ENCODE measurements around the gene RNF220. TPM values are rescaled to one million over a fixed set of nuclear protein-coding genes. Genes with fewer than 3 reads are reported as not detected.
"Not testable (repeated sequence)": the region's sequence is repeated elsewhere in the genome, so short reads cannot be mapped to it uniquely, and the experiment has no call there.

RNF220 gene
- total and polyA plus RNA-seq, 10 donors, result 59.0 to 126 (median 71.7) TPM

DNA sequence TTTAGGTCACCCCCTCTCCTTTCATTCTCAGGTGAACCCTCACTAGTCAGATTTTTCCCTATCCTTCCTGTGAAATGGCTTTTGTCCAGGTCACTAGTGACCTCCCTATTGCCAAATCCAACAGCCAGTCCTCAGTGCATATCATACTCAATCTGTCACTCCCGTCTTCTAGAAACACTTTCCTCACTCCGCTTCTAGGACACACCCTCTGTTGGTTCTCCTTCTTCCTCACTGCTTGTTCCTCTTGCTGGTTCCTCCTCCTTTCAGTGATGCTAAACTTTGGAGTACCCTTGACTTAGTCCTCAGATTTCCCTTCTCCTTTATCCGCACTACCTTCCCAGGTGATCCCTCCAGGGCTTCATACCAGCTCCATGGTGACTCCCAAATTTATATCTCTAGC, 94.3 kb downstream of the RNF220 start:
- Histone ChIP-seq H3K27ac (peak overlapping the region in 4 of 8 donors; percentile 17 to 74 (median 44)), H3K36me3 (no peaks in the 10 kb centered on the region), H3K4me3 (no peak overlapping the region), H3K4me1 (peaks cover 0 to 15% (median 0%) of the 10 kb centered on the region in 6 donors), H3K27me3 (replicated peaks in 1 of 7) (peaks cover 0 to 20% (median 0%) of the 10 kb centered on the region in 7 donors), H3K9me3 (no peaks in the 10 kb centered on the region)
- no peak for DNase-seq
- 54 to 90% (median 60%) methylated on average over 3 of the region's 3 CpGs for WGBS, 5 donors
- TF ChIP-seq, protein P1, sequence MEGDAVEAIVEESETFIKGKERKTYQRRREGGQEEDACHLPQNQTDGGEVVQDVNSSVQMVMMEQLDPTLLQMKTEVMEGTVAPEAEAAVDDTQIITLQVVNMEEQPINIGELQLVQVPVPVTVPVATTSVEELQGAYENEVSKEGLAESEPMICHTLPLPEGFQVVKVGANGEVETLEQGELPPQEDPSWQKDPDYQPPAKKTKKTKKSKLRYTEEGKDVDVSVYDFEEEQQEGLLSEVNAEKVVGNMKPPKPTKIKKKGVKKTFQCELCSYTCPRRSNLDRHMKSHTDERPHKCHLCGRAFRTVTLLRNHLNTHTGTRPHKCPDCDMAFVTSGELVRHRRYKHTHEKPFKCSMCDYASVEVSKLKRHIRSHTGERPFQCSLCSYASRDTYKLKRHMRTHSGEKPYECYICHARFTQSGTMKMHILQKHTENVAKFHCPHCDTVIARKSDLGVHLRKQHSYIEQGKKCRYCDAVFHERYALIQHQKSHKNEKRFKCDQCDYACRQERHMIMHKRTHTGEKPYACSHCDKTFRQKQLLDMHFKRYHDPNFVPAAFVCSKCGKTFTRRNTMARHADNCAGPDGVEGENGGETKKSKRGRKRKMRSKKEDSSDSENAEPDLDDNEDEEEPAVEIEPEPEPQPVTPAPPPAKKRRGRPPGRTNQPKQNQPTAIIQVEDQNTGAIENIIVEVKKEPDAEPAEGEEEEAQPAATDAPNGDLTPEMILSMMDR (IDR thresholded peaks at IDR 0.05 in 8 of 11, conservative IDR thresholded peaks at IDR 0.05 in 3 of 11), result no peak
- TF ChIP-seq POLR2A (IDR thresholded peaks at IDR 0.05) (no peak), POLR2AphosphoS5 (IDR thresholded peaks at IDR 0.05) (no peak)
- intact Hi-C loops (cut with DNase I; ENCODE audit: low total_unique reads), result no loop called here

GRCh38 chr1:44500181-44501046, 95.4 kb downstream of the RNF220 start:
- H3K36me3 ChIP-seq, result no peaks in the 10 kb centered on the region
- H3K27me3 ChIP-seq (replicated peaks in 1 of 7), result peaks cover 0 to 20% (median under 1%) of the 10 kb centered on the region in 7 donors
- H3K9me3 ChIP-seq, result no peaks in the 10 kb centered on the region
- no peak for DNase-seq
- WGBS, 5 donors, result 67 to 87% (median 69%) methylated on average over 16 to 17 of the region's 17 CpGs
- TF ChIP-seq POLR2AphosphoS5 (IDR thresholded peaks at IDR 0.05), result no peak
- TF ChIP-seq POLR2A (IDR thresholded peaks at IDR 0.05), result no peak
- TF ChIP-seq, protein P1 (IDR thresholded peaks at IDR 0.05 in 8 of 11, conservative IDR thresholded peaks at IDR 0.05 in 3 of 11), result no peak
- peak overlapping the region in 1 of 8 donors; percentile 74 for H3K27ac ChIP-seq
- no peak overlapping the region for H3K4me3 ChIP-seq
- H3K4me1 ChIP-seq, result peaks cover 0 to 15% (median 0%) of the 10 kb centered on the region in 6 donors
- intact Hi-C loops (cut with DNase I; ENCODE audit: low total_unique reads), result no loop called here

DNA sequence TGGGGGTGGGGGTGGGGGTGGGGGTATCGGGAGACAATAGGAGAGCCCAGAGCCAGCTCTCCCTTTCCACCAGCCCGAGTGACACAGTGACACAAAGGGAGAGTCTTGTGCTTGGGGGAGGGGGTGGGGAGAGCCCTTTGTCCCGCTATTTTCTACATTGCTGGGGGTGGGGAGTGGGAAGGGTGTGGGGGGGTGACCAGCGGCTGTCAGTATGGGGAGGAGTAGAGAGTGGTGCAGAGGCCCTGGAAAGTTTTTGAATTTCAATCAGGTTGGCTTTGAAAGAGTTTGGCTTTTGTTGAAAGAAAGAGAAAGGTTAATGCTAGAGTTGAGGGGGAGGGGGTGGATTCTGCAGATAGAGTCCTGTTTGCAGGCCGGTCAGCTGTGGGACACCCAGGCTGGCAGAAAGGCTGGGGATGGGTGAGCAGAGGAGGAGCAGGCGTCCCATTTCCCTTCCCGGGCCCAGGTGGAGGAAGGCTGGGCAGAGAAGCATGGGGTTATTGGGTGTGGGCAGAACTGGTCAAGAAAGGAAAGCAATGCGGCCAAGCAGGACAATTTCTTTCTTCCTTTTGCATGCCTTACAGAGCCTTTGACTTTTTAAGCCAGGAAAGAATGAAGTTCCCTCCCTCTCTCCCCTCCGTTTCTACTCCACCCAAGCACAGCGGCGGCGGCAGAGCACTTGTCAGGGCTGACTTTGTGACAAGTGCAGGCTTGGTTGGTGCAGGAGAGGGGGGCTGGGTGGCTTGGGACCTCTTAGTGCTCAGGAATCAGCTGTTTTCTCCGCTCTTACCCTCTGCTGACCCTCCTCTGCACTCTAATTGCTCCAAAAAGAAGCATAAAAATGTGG, 96.2 kb downstream of the RNF220 start:
- 58 to 75% (median 66%) methylated on average over 13 of the region's 13 CpGs for WGBS, 5 donors
- H3K36me3 ChIP-seq, result no peaks in the 10 kb centered on the region
- H3K4me1 ChIP-seq, result peaks cover 0 to 15% (median 0%) of the 10 kb centered on the region in 6 donors
- TF ChIP-seq POLR2A (IDR thresholded peaks at IDR 0.05) (no peak), POLR2AphosphoS5 (IDR thresholded peaks at IDR 0.05) (no peak)
- TF ChIP-seq, protein P1 (IDR thresholded peaks at IDR 0.05 in 8 of 11, conservative IDR thresholded peaks at IDR 0.05 in 3 of 11), result no peak
- intact Hi-C loops (cut with DNase I; ENCODE audit: low total_unique reads), result no loop called here
- H3K27me3 ChIP-seq (replicated peaks in 1 of 7), result peaks cover 0 to 27% (median 2%) of the 10 kb centered on the region in 7 donors
- no peak for DNase-seq
- no peak overlapping the region for H3K27ac ChIP-seq
- no peaks in the 10 kb centered on the region for H3K9me3 ChIP-seq
- H3K4me3 ChIP-seq, result no peak overlapping the region

GRCh38 chr1:44502823-44503222, 97.8 kb downstream of the RNF220 start:
- H3K27ac ChIP-seq; H3K9me3 ChIP-seq; intact Hi-C loops (cut with DNase I; ENCODE audit: low total_unique reads); H3K4me3 ChIP-seq; DNase-seq; H3K36me3 ChIP-seq: not testable (repeated sequence)
- H3K27me3 ChIP-seq (replicated peaks in 1 of 7), result peaks cover 0 to 42% (median 5%) of the 10 kb centered on the region in 7 donors
- 87 to 93% (median 91%) methylated on average over 6 of the region's 6 CpGs for WGBS, 5 donors
- H3K4me1 ChIP-seq, result peaks cover 0 to 15% (median 0%) of the 10 kb centered on the region in 6 donors

All from spleen (tissue), 11 donors.